ENCODE results near the gene RBP3. TPM values are rescaled to one million over a fixed set of nuclear protein-coding genes. Genes with fewer than 3 reads are reported as not detected.

RBP3 gene
- polyA plus RNA-seq, 1 donor (not counting 4 experiments of a cell fraction or from before 2014, with no cell fraction given), result not detected

DNA sequence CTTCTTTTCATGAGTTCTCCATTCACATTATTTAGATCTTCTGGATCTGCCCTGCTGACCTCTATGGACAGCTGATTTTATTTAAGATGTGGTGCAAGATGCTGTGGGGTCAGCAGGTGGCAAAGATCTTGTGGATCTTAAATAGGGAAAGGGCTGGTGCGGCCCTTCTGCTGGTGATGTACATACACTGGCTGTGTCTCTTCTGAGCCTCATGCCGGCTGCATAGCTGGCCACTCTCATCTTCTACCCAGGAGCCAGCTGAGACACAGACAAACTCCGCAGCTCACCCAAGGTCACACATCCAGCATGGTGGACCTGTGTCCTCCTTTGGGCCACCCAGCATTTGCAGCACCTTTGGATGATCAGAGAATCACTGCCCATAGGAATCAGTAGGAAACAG lies 9.7 kb downstream of the RBP3 start:
- dilution Hi-C loops (cut with MboI; ENCODE audit: extremely low pct_ligation_motif_present, low sequenced_read_pairs), result no loop called here
- FAIRE-seq, result no peak

DNA sequence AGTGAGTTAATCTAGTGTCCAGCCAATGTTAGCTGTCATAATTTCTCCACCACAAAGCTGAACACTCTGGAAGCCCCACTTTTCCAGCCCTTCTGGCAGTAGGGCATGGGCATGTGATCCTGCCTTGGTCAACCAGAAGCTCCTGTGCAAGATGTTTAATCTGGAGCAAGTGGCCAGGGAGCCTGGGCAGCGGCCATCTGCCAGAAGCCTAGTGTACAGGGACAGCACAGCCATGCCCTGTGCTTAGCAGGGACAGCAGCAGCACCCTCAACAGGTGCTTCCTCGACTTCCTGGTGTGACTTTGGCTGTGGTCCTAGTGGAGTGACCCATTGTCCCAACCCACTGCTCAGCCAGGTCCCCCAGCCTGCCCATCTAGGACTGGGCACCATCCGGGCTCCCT lies 10.3 kb downstream of the RBP3 start:
- Histone ChIP-seq H3K4me2 (ENCODE audit: control insufficient read depth, extremely low read depth, insufficient read depth, low read depth, low read length) (no peak overlapping the region), H3K27ac (ENCODE audit: control insufficient read depth, insufficient read depth, low read length) (no peak overlapping the region), H3K9me1 (ENCODE audit: control insufficient read depth, extremely low read depth, insufficient read depth, low read length) (no peaks in the 10 kb centered on the region), H3K9me3 (ENCODE audit: control insufficient read depth, low read depth, low read length) (no peaks in the 10 kb centered on the region), H3K27me3 (ENCODE audit: control insufficient read depth, extremely low read depth, insufficient read depth, low read length) (no peaks in the 10 kb centered on the region), H3K4me3 (ENCODE audit: control insufficient read depth in 2 of 3, extremely low read depth in 1 of 3, insufficient read depth in 2 of 3, low read depth in 1 of 3, low read length in 3 of 3) (no peak overlapping the region), H2AFZ (ENCODE audit: control insufficient read depth, low read length) (no peak overlapping the region), H3K4me1 (ENCODE audit: control insufficient read depth, extremely low read depth, insufficient read depth, low read length) (peaks cover 13% of the 10 kb centered on the region), H3K36me3 (ENCODE audit: control insufficient read depth in 2 of 2, extremely low read depth in 1 of 2, insufficient read depth in 2 of 2, low read length in 2 of 2) (no peaks in the 10 kb centered on the region), H3K9ac (ENCODE audit: control insufficient read depth, extremely low read depth, insufficient read depth, low read length) (no peak overlapping the region), H3K79me2 (ENCODE audit: control insufficient read depth, insufficient read depth, low read length) (no peaks in the 10 kb centered on the region), H4K20me1 (ENCODE audit: control insufficient read depth, extremely low read depth, insufficient read depth, low read length) (no peaks in the 10 kb centered on the region)
- no peak for DNase-seq (ENCODE audit: low read depth, low spot score)
- FAIRE-seq, result no peak
- TF ChIP-seq EZH2 (IDR thresholded peaks at IDR 0.05; ENCODE audit: low read length), result no peak
- TF ChIP-seq, protein P1, sequence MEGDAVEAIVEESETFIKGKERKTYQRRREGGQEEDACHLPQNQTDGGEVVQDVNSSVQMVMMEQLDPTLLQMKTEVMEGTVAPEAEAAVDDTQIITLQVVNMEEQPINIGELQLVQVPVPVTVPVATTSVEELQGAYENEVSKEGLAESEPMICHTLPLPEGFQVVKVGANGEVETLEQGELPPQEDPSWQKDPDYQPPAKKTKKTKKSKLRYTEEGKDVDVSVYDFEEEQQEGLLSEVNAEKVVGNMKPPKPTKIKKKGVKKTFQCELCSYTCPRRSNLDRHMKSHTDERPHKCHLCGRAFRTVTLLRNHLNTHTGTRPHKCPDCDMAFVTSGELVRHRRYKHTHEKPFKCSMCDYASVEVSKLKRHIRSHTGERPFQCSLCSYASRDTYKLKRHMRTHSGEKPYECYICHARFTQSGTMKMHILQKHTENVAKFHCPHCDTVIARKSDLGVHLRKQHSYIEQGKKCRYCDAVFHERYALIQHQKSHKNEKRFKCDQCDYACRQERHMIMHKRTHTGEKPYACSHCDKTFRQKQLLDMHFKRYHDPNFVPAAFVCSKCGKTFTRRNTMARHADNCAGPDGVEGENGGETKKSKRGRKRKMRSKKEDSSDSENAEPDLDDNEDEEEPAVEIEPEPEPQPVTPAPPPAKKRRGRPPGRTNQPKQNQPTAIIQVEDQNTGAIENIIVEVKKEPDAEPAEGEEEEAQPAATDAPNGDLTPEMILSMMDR (optimal IDR thresholded peaks at IDR 0.05 in 1 of 3, IDR thresholded peaks at IDR 0.05 in 1 of 3, conservative IDR thresholded peaks at IDR 0.05 in 1 of 3; ENCODE audit: extremely low read depth in 1 of 3, insufficient read depth in 2 of 3, low read length in 3 of 3), result no peak
- dilution Hi-C loops (cut with MboI; ENCODE audit: extremely low pct_ligation_motif_present, low sequenced_read_pairs), result no loop called here

More for the DNA sequence above, 9.7 kb downstream of the RBP3 start:
- no peaks in the 10 kb centered on the region for H3K79me2 ChIP-seq (ENCODE audit: control insufficient read depth, insufficient read depth, low read length)
- no peak overlapping the region for H3K4me3 ChIP-seq (ENCODE audit: control insufficient read depth in 2 of 3, extremely low read depth in 1 of 3, insufficient read depth in 2 of 3, low read depth in 1 of 3, low read length in 3 of 3)
- TF ChIP-seq, protein P1 (optimal IDR thresholded peaks at IDR 0.05 in 1 of 3, IDR thresholded peaks at IDR 0.05 in 1 of 3, conservative IDR thresholded peaks at IDR 0.05 in 1 of 3; ENCODE audit: extremely low read depth in 1 of 3, insufficient read depth in 2 of 3, low read length in 3 of 3), result no peak
- TF ChIP-seq EZH2 (IDR thresholded peaks at IDR 0.05; ENCODE audit: low read length), result no peak
- DNase-seq (ENCODE audit: low read depth, low spot score), result no peak
- no peaks in the 10 kb centered on the region for H3K27me3 ChIP-seq (ENCODE audit: control insufficient read depth, extremely low read depth, insufficient read depth, low read length)
- no peak overlapping the region for H2AFZ ChIP-seq (ENCODE audit: control insufficient read depth, low read length)
- no peak overlapping the region for H3K27ac ChIP-seq (ENCODE audit: control insufficient read depth, insufficient read depth, low read length)
- H3K4me1 ChIP-seq (ENCODE audit: control insufficient read depth, extremely low read depth, insufficient read depth, low read length), result peaks cover 13% of the 10 kb centered on the region
- no peak overlapping the region for H3K4me2 ChIP-seq (ENCODE audit: control insufficient read depth, extremely low read depth, insufficient read depth, low read depth, low read length)
- no peaks in the 10 kb centered on the region for H3K9me3 ChIP-seq (ENCODE audit: control insufficient read depth, low read depth, low read length)
- H3K36me3 ChIP-seq (ENCODE audit: control insufficient read depth in 2 of 2, extremely low read depth in 1 of 2, insufficient read depth in 2 of 2, low read length in 2 of 2), result no peaks in the 10 kb centered on the region
- H3K9ac ChIP-seq (ENCODE audit: control insufficient read depth, extremely low read depth, insufficient read depth, low read length), result no peak overlapping the region
- H4K20me1 ChIP-seq (ENCODE audit: control insufficient read depth, extremely low read depth, insufficient read depth, low read length), result no peaks in the 10 kb centered on the region
- no peaks in the 10 kb centered on the region for H3K9me1 ChIP-seq (ENCODE audit: control insufficient read depth, extremely low read depth, insufficient read depth, low read length)

Measured in keratinocyte (primary cell).